HL-60 (cell line): ENCODE measurements around the gene SERF2.

Experiments used
- TF ChIP-seq, protein P1 (sequence below): IDR thresholded peaks from one replicate; pipeline ENCODE4 v1.5.1; 2011; ENCODE audit warnings: low read length, control low read depth, inconsistent platforms; ENCODE audit not compliant: insufficient read depth
- TF ChIP-seq, protein P2 (sequence below): IDR thresholded peaks from 2 replicates; pipeline ENCODE4 v1.6.1; 2012; ENCODE audit warnings: low read depth; ENCODE audit not compliant: insufficient replicate concordance

- TF ChIP-seq, protein P1, sequence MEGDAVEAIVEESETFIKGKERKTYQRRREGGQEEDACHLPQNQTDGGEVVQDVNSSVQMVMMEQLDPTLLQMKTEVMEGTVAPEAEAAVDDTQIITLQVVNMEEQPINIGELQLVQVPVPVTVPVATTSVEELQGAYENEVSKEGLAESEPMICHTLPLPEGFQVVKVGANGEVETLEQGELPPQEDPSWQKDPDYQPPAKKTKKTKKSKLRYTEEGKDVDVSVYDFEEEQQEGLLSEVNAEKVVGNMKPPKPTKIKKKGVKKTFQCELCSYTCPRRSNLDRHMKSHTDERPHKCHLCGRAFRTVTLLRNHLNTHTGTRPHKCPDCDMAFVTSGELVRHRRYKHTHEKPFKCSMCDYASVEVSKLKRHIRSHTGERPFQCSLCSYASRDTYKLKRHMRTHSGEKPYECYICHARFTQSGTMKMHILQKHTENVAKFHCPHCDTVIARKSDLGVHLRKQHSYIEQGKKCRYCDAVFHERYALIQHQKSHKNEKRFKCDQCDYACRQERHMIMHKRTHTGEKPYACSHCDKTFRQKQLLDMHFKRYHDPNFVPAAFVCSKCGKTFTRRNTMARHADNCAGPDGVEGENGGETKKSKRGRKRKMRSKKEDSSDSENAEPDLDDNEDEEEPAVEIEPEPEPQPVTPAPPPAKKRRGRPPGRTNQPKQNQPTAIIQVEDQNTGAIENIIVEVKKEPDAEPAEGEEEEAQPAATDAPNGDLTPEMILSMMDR: no peak
- TF ChIP-seq, protein P2, sequence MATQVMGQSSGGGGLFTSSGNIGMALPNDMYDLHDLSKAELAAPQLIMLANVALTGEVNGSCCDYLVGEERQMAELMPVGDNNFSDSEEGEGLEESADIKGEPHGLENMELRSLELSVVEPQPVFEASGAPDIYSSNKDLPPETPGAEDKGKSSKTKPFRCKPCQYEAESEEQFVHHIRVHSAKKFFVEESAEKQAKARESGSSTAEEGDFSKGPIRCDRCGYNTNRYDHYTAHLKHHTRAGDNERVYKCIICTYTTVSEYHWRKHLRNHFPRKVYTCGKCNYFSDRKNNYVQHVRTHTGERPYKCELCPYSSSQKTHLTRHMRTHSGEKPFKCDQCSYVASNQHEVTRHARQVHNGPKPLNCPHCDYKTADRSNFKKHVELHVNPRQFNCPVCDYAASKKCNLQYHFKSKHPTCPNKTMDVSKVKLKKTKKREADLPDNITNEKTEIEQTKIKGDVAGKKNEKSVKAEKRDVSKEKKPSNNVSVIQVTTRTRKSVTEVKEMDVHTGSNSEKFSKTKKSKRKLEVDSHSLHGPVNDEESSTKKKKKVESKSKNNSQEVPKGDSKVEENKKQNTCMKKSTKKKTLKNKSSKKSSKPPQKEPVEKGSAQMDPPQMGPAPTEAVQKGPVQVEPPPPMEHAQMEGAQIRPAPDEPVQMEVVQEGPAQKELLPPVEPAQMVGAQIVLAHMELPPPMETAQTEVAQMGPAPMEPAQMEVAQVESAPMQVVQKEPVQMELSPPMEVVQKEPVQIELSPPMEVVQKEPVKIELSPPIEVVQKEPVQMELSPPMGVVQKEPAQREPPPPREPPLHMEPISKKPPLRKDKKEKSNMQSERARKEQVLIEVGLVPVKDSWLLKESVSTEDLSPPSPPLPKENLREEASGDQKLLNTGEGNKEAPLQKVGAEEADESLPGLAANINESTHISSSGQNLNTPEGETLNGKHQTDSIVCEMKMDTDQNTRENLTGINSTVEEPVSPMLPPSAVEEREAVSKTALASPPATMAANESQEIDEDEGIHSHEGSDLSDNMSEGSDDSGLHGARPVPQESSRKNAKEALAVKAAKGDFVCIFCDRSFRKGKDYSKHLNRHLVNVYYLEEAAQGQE: no peak
Measured at GRCh38 chr15:43748376-43748775, 43.7 kb upstream of the SERF2 start.
